CD8-positive, alpha-beta memory T cell (primary cell): ENCODE data around the gene WDFY4. TPM values are rescaled to one million over a fixed set of nuclear protein-coding genes. Genes with fewer than 3 reads are reported as not detected.

Experiments
- CTCF ChIA-PET: fragments of 350-600 bp; sonication (Branson Sonifier 250); formaldehyde crosslinking; loops from one replicate; lab custom pipeline; 2021; ENCODE audit warnings: antibody characterized with exemption; lab: Charles Lee
- POLR2A ChIA-PET: fragments of 350-600 bp; sonication (Branson Sonifier 250); formaldehyde crosslinking; loops from one replicate; lab custom pipeline; 2021; ENCODE audit warnings: antibody characterized with exemption; lab: Charles Lee
- DNase-seq, 5 donors: peaks; one replicate each; pipeline versions ENCODE4 v3.0.0 to v3.0.0-alpha.2; 2020 to 2022; ENCODE audit warnings: mixed read lengths in 1 of 5
- H3K27ac ChIP-seq: one replicate; pipeline ENCODE4 v1.7.0; 2013; ENCODE audit warnings: low read depth, mild to moderate bottlenecking, low read length, moderate library complexity
- H3K27me3 ChIP-seq: 2 replicates; pipeline ENCODE4 v1.7.0; 2013; ENCODE audit warnings: low read length, mild to moderate bottlenecking; ENCODE audit not compliant: insufficient read depth, poor library complexity, severe bottlenecking
- H3K36me3 ChIP-seq: 2 replicates; pipeline ENCODE4 v1.7.0; 2013; ENCODE audit warnings: mild to moderate bottlenecking, low read length, moderate library complexity; ENCODE audit not compliant: insufficient read depth
- H3K4me1 ChIP-seq: 2 replicates; pipeline ENCODE4 v1.7.0; 2013; ENCODE audit warnings: mild to moderate bottlenecking, low read length, moderate library complexity; ENCODE audit not compliant: insufficient read depth
- H3K4me3 ChIP-seq: 2 replicates; pipeline ENCODE4 v1.7.0; 2013; ENCODE audit warnings: mild to moderate bottlenecking, low read length
- H3K9me3 ChIP-seq: 2 replicates; pipeline ENCODE4 v1.7.0; 2013; ENCODE audit warnings: mild to moderate bottlenecking, low read length
- H3K27ac Mint-ChIP-seq, 8 donors: one replicate each; pipeline ENCODE4 v1.8.0; 2020 to 2021; ENCODE audit warnings: mixed read lengths in 8 of 8, mild to moderate bottlenecking in 6 of 8, inconsistent platforms in 3 of 8, moderate library complexity in 3 of 8
- H3K27me3 Mint-ChIP-seq, 2 donors: one replicate each; pipeline ENCODE4 v1.8.0; 2020 to 2021; ENCODE audit warnings: mixed read lengths in 2 of 2, mild to moderate bottlenecking in 1 of 2, moderate library complexity in 1 of 2
- H3K36me3 Mint-ChIP-seq, 3 donors: one replicate each; pipeline ENCODE4 v1.8.0; 2020 to 2021; ENCODE audit warnings: mixed read lengths in 3 of 3, inconsistent platforms in 1 of 3, mild to moderate bottlenecking in 1 of 3
- H3K4me1 Mint-ChIP-seq, 3 donors: one replicate each; pipeline ENCODE4 v1.8.0; 2020 to 2021; ENCODE audit warnings: mixed read lengths in 3 of 3, inconsistent platforms in 1 of 3, mild to moderate bottlenecking in 1 of 3
- H3K4me3 Mint-ChIP-seq, 7 donors: one replicate each; pipeline ENCODE4 v1.8.0; 2020 to 2021; ENCODE audit warnings: mixed read lengths in 7 of 7, mild to moderate bottlenecking in 6 of 7, moderate library complexity in 4 of 7, inconsistent platforms in 2 of 7
- H3K9me3 Mint-ChIP-seq, 5 donors: one replicate each; pipeline ENCODE4 v1.8.0; 2020 to 2022; ENCODE audit warnings: mixed read lengths in 5 of 5, mild to moderate bottlenecking in 3 of 5, moderate library complexity in 2 of 5, inconsistent platforms in 1 of 5
- polyA plus RNA-seq: library from polyadenylated mRNA; unstranded; fragments of 300-500 nt; fragmentation: Illumina TruSeq; gene quantifications from one replicate; pipeline ENCODE4 v1.2.3, GENCODE V29; 2021
- total RNA-seq, 2 experiments: library from RNA; stranded (reverse); gene quantifications; one replicate each; pipeline ENCODE4 v1.2.3, GENCODE V29; 2021

Gene WDFY4
- total and polyA plus RNA-seq, 3 experiments from 2014 or later = 0.20 to 0.35 TPM; not detected in 1

DNA sequence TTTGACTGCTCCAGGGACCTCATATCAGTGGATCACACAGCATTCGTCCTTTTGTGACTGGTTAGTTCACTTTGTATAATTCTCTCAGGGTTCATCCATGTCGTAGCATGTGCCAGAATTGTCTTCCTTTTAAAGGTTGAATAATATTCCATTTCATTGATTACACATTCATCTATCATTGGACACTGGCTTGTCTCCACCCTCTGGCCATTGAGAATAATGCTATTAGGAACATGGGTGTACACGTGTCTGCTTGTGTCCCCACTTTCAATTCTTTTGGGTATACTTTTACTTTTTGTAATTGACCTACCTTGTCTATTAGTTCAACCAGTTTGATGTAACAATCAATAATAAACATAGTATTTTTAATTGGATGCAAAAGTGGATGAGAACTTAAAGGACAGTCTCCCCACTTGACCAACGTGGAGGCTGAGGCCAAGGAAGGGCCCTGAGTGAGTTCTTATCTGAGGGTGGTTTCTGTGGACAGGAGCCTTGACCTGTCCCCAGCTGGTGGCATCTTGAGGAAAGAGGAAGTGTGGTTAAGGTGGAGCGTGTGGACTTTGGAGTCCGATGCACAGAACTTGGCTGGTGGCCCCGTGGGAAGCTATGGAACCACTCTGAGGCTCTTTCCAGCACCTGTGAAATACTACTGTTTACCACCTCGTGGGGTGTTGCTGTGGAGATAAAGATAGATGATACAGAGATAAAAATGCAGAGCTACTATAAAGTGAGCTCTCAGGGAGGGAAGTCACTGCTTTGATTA, 16.6 kb downstream of the WDFY4 start:
- H3K4me1 ChIP-seq = no peaks in the 10 kb centered on the region
- POLR2A ChIA-PET = no interaction called here
- H3K36me3 ChIP-seq = no peaks in the 10 kb centered on the region

DNA sequence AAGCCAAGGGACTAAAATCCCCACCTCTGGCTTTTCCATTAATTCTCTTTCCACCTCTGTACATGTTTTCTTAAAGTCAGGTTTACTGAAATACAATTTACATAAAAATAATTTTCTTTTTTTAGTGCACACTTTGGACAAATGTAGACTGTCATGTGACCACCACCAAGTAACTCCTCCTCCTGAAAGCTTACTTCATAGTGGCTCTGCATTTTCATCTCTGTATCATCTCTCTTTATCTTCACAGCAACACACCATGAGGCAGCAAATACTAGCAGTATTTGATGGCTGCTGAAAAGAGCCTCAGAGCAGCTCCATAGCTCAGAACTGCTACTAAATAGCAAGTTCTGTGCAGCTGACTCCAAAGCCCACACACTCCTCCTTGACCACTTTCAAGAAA, 17.3 kb downstream of the WDFY4 start:
- Histone ChIP-seq H3K4me3 (no peak overlapping the region), H3K27ac (no peak overlapping the region), H3K27me3 (no peaks in the 10 kb centered on the region), H3K9me3 (no peaks in the 10 kb centered on the region), H3K36me3 (no peaks in the 10 kb centered on the region), H3K4me1 (no peaks in the 10 kb centered on the region)
- Mint-ChIP-seq H3K27me3 (peaks cover 6 to 7% of the 10 kb centered on the region in 2 donors), H3K36me3 (no peaks in the 10 kb centered on the region), H3K9me3 (no peaks in the 10 kb centered on the region), H3K4me1 (no peaks in the 10 kb centered on the region), H3K4me3 (no peak overlapping the region), H3K27ac (no peak overlapping the region)
- no peak for DNase-seq
- CTCF ChIA-PET = no interaction called here
- POLR2A ChIA-PET = no interaction called here

More for the DNA sequence above, 16.6 kb downstream of the WDFY4 start:
- Histone ChIP-seq H3K27ac (no peak overlapping the region), H3K9me3 (no peaks in the 10 kb centered on the region), H3K4me3 (no peak overlapping the region), H3K27me3 (no peaks in the 10 kb centered on the region)
- CTCF ChIA-PET = interaction anchor here (1.3 kb wide), 1 partner anchor 12 kb away, joined by 3 read pairs; no protein-coding TSS in a partner anchor
- Mint-ChIP-seq H3K36me3 (no peaks in the 10 kb centered on the region), H3K27ac (no peak overlapping the region), H3K27me3 (peaks cover 6 to 7% of the 10 kb centered on the region in 2 donors), H3K9me3 (no peaks in the 10 kb centered on the region), H3K4me1 (no peaks in the 10 kb centered on the region), H3K4me3 (no peak overlapping the region)
- DNase-seq = no peak

DNA sequence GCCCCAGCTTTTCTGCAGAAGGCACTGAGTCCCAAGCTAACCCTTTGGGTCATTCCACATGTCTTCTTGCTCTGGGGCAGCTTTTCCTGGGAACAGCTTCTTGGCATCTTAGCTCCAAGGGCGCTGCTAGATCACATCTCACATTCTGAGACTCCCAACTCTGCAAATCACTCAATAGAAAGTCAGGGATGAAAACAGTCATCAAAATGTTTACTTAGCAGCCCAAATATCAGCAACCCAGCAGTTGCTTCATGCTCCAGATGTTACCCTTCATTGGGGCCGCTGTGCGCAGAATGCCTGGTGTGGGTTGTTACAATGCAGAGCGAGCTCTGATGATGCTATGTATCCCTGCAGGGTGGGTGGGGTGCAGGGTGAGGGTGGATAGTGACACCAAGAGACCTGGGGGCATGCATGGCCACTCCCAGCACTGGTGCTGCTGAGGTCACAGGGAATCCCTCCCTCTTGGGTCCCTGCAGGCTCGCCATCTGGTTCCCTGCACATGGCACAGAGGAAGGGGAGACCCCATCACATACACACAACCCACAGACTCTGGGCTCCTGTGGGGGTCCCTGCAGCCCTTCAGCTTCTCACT, 19.0 kb downstream of the WDFY4 start:
- Mint-ChIP-seq H3K27me3 (peaks cover 1 to 5% of the 10 kb centered on the region in 2 donors), H3K27ac (no peak overlapping the region), H3K4me1 (no peaks in the 10 kb centered on the region), H3K9me3 (no peaks in the 10 kb centered on the region), H3K36me3 (no peaks in the 10 kb centered on the region), H3K4me3 (no peak overlapping the region)
- Histone ChIP-seq H3K36me3 (no peaks in the 10 kb centered on the region), H3K27ac (no peak overlapping the region), H3K4me3 (no peak overlapping the region), H3K4me1 (no peaks in the 10 kb centered on the region), H3K27me3 (no peaks in the 10 kb centered on the region), H3K9me3 (no peaks in the 10 kb centered on the region)
- POLR2A ChIA-PET = no interaction called here
- CTCF ChIA-PET = no interaction called here
- no peak for DNase-seq

DNA sequence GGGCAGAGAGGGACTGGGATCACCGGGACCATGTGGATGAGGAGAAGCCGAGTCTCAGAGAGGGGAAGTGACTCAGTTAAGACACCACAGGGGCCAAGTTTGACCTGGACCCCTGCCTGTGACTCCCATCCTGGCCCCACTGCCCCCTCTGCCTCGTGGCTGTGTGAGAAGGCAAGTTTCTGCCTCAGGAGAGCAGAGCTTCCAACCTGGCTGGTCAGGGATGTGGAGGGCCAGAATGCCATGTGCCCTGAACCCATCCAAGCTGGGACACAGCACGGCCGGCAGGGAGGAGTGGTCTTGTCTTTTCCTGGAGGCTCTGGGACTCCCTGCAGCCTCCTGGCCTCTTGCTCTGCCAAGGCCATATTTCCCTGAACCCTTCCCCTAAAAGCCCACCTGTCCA, 19.5 kb downstream of the WDFY4 start:
- no peak overlapping the region for H3K4me3 Mint-ChIP-seq
- no peaks in the 10 kb centered on the region for H3K4me1 Mint-ChIP-seq
- Histone ChIP-seq H3K27me3 (no peaks in the 10 kb centered on the region), H3K9me3 (no peaks in the 10 kb centered on the region), H3K36me3 (no peaks in the 10 kb centered on the region), H3K4me3 (no peak overlapping the region), H3K27ac (no peak overlapping the region), H3K4me1 (no peaks in the 10 kb centered on the region)
- H3K27me3 Mint-ChIP-seq = peaks cover 0 to 5% of the 10 kb centered on the region in 2 donors
- H3K36me3 Mint-ChIP-seq = no peaks in the 10 kb centered on the region
- H3K9me3 Mint-ChIP-seq = no peaks in the 10 kb centered on the region
- CTCF ChIA-PET = no interaction called here
- no peak for DNase-seq
- POLR2A ChIA-PET = no interaction called here
- H3K27ac Mint-ChIP-seq = no peak overlapping the region

DNA sequence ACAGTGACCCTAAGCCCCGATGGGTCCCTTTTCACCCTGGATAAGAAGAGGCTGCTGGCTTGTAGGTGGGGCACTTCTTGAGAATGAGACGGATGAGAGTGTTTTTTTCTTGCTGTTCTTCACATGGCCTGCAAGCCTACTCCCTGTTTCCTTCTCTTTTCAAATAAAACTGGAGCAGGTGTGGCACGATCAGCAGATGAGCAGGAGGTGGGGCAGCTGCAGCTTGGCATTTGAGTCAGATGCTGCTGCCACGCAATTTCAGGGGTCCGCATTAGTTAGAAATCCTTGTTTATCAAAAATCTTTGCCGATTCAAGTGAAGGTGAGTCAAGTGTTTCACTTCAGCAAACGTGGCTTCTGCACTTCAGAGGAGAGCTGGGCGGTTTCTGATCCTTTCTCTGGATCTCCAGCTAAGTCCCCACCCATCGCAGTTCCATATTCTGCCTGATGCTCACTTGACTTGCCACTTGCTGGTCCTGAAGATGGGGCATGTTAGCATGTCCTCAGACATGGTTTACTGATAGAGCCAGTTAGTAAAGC, 20.8 kb downstream of the WDFY4 start:
- Histone ChIP-seq H3K27me3 (no peaks in the 10 kb centered on the region), H3K36me3 (no peaks in the 10 kb centered on the region), H3K4me1 (no peaks in the 10 kb centered on the region), H3K4me3 (no peak overlapping the region), H3K27ac (no peak overlapping the region), H3K9me3 (no peaks in the 10 kb centered on the region)
- Mint-ChIP-seq H3K36me3 (no peaks in the 10 kb centered on the region), H3K4me1 (no peaks in the 10 kb centered on the region), H3K27me3 (peaks cover 0 to 5% of the 10 kb centered on the region in 2 donors), H3K9me3 (no peaks in the 10 kb centered on the region), H3K27ac (no peak overlapping the region), H3K4me3 (no peak overlapping the region)
- no peak for DNase-seq
- POLR2A ChIA-PET = no interaction called here
- CTCF ChIA-PET = no interaction called here

DNA sequence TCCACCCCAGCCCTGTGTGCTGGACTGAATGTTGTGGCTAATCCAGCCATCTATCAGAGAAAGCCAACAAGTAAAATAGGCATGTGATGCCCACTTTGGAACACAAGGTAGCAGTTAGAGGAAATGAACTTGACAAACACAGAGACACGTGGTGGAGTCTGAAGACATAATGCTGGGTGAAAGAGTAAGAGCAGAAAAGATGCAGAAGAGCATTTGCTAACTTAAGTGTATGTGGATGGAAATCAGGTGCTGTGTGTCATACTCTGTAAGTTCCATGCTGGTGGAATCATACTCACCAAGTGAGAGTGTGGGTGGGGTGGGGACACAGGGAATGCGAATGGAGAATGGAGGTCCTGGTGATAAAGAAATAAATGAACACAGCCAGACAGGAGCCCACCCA, 22.8 kb downstream of the WDFY4 start:
- H3K4me1 Mint-ChIP-seq = no peaks in the 10 kb centered on the region
- no peaks in the 10 kb centered on the region for H3K27me3 ChIP-seq
- H3K36me3 Mint-ChIP-seq = no peaks in the 10 kb centered on the region
- ChIA-PET POLR2A (no interaction called here), CTCF (no interaction called here)
- DNase-seq = no peak
- H3K9me3 ChIP-seq = no peaks in the 10 kb centered on the region
- H3K4me3 Mint-ChIP-seq = no peak overlapping the region
- H3K9me3 Mint-ChIP-seq = no peaks in the 10 kb centered on the region
- no peaks in the 10 kb centered on the region for H3K36me3 ChIP-seq
- no peaks in the 10 kb centered on the region for H3K4me1 ChIP-seq
- peak overlapping the region in 1 of 8 donors; percentile 30 for H3K27ac Mint-ChIP-seq
- H3K27ac ChIP-seq = no peak overlapping the region
- H3K4me3 ChIP-seq = no peak overlapping the region
- peaks cover 0 to 5% of the 10 kb centered on the region in 2 donors for H3K27me3 Mint-ChIP-seq

DNA sequence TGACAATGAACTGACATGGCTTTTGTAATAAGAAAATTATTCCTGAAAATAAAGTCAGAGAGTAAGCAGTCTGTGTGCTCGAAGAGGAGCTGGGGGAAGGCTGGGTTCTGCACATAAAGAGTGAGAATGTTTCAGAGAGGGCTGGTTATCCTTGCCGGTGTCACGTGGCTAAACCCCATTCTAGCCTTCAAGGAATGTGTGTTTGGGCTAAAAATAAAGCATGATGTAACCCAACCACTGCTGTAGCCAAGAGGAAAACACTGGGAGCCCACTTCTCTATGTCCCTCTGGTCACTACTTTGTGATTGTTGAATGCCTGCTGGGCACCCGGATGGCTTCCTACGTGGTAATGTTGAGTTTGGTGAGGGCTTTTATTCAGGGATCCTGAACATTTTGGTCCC, 23.5 kb downstream of the WDFY4 start:
- H3K27ac ChIP-seq = no peak overlapping the region
- no peaks in the 10 kb centered on the region for H3K4me1 ChIP-seq
- Mint-ChIP-seq H3K4me1 (no peaks in the 10 kb centered on the region), H3K9me3 (no peaks in the 10 kb centered on the region), H3K4me3 (no peak overlapping the region), H3K27ac (no peak overlapping the region), H3K36me3 (no peaks in the 10 kb centered on the region), H3K27me3 (peaks cover 0 to 5% of the 10 kb centered on the region in 2 donors)
- POLR2A ChIA-PET = no interaction called here
- CTCF ChIA-PET = no interaction called here
- H3K4me3 ChIP-seq = no peak overlapping the region
- DNase-seq = no peak
- H3K36me3 ChIP-seq = no peaks in the 10 kb centered on the region
- no peaks in the 10 kb centered on the region for H3K9me3 ChIP-seq
- no peaks in the 10 kb centered on the region for H3K27me3 ChIP-seq

DNA sequence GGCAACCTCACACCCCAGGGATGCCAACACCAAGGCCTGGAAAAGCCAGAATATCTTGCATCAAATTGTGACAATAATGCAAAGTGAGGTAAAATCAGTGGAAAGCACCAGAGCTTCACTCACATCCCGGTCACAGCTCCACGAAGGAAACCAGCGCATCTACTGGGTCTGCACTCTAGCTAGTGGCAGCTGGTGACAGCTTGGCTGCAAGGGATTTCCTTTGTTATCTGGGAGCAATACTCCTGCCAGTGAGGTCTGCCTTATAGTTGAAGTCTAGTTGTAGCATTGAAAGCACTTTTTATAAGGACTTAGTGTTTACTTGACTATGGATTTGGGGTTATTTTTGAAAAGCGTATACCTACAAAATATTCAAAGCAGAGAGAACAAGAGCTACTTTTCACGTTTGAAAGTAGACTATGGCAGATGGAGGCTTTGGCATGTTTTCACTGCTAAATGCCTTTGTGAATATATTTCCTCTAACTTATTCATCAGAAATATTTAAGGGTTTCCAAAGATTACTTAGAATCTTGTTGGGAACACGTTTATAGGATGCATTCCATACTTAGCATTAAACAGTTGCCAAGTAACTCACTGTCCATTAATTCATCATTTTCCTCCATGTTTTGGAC, 26.1 kb downstream of the WDFY4 start:
- H3K27me3 ChIP-seq = no peaks in the 10 kb centered on the region
- no peak overlapping the region for H3K4me3 ChIP-seq
- H3K27ac ChIP-seq = no peak overlapping the region
- no peak for DNase-seq
- no peak overlapping the region for H3K27ac Mint-ChIP-seq
- no peaks in the 10 kb centered on the region for H3K4me1 Mint-ChIP-seq
- POLR2A ChIA-PET = no interaction called here
- H3K4me3 Mint-ChIP-seq = no peak overlapping the region
- H3K36me3 ChIP-seq = no peaks in the 10 kb centered on the region
- H3K4me1 ChIP-seq = no peaks in the 10 kb centered on the region
- CTCF ChIA-PET = no interaction called here
- peaks cover 0 to 6% of the 10 kb centered on the region in 2 donors for H3K27me3 Mint-ChIP-seq
- no peaks in the 10 kb centered on the region for H3K36me3 Mint-ChIP-seq
- no peaks in the 10 kb centered on the region for H3K9me3 ChIP-seq
- peaks cover 0 to 8% (median 5%) of the 10 kb centered on the region in 5 donors for H3K9me3 Mint-ChIP-seq
